SK-N-MC (cell line): ENCODE results near the gene SRBD1.

Experiments used
- EZH2 ChIP-seq: fragments of 200-600 bp; sonication (generic); IDR thresholded peaks from one replicate; pipeline ENCODE4 v1.6.1; 2017; ENCODE audit warnings: antibody characterized with exemption
- POLR2AphosphoS5 ChIP-seq: IDR thresholded peaks from 2 replicates; pipeline ENCODE4 v1.6.1; 2012; ENCODE audit warnings: mild to moderate bottlenecking, low read depth, low read length, borderline replicate concordance

- TF ChIP-seq EZH2, result no peak
- TF ChIP-seq POLR2AphosphoS5, result no peak
These were observed 216.2 kb downstream of the SRBD1 start for GRCh38 chr2:45394842-45395241.
